ENCODE results near the gene LCN10. TPM values are rescaled to one million over a fixed set of nuclear protein-coding genes. Genes with fewer than 3 reads are reported as not detected.

LCN10 gene
- total RNA-seq, 1 experiment from 2014 or later, result 1.5 TPM

DNA sequence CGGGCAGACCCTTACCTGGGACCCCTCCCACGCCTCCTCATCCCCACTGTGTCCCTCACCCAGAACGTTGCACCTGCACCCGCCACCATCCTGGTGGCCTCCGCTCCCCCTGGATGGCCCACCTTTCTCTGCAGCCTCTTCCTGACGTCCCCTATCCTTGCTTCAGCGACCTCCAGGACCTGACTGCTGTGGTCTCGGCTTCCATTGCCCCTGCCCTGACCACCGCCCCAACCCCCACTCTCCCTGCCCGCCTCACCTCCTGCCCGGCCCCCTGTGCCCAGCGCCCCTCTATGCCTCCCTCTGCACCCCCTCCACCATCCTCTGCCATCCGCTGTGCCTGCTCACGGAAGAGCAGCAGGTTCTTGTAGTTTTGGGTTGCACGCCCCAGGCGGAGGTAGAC, 2.2 kb downstream of the LCN10 start:
- Mint-ChIP-seq H3K27ac (no peak overlapping the region), H3K4me3 (no peak overlapping the region), H3K4me1 (peaks cover 0 to 16% of the 10 kb centered on the region in 2 experiments; a peak in 1 of 4 replicates), H3K36me3 (ENCODE audit: insufficient read depth in 1 of 3, low read depth in 3 of 3) (no peaks in the 10 kb centered on the region), H3K9me3 (no peaks in the 10 kb centered on the region), H3K27me3 (ENCODE audit: low read depth) (peaks cover 7% of the 10 kb centered on the region)
- no peak overlapping the region for H3K9ac ChIP-seq (ENCODE audit: extremely low read depth, insufficient read length, low read length)
- no peak overlapping the region for H3K14ac ChIP-seq (ENCODE audit: insufficient read depth, low read length)
- no peak for DNase-seq
- no peak overlapping the region for H3K56ac ChIP-seq (ENCODE audit: insufficient read length, low read depth, low read length)
- H3K4ac ChIP-seq (ENCODE audit: low read depth, low read length), result no peak overlapping the region
- H3K18ac ChIP-seq (ENCODE audit: insufficient read length, low read depth, low read length), result no peak overlapping the region
- no peak overlapping the region for H2AFZ ChIP-seq (ENCODE audit: low read length)
- no peak overlapping the region for H2BK5ac ChIP-seq (ENCODE audit: insufficient read length, low read length)
- H4K5ac ChIP-seq (ENCODE audit: insufficient read length, low read depth, low read length), result no peak overlapping the region
- no peak for TF ChIP-seq CTCF (conservative IDR thresholded peaks at IDR 0.05)
- H2BK12ac ChIP-seq (ENCODE audit: insufficient read length, low read depth, low read length), result no peak overlapping the region
- no peaks in the 10 kb centered on the region for H3K79me2 ChIP-seq (ENCODE audit: insufficient read depth, low read length)
- H3K23me2 ChIP-seq (ENCODE audit: insufficient read length, low read depth, low read length, poor library complexity, severe bottlenecking), result no peaks in the 10 kb centered on the region
- no peaks in the 10 kb centered on the region for H3K4me1 ChIP-seq (ENCODE audit: insufficient read depth, low read length)
- H4K8ac ChIP-seq (replicated peaks; ENCODE audit: insufficient read length, low read depth, low read length), result no peak overlapping the region
- no peaks in the 10 kb centered on the region for H4K20me1 ChIP-seq (ENCODE audit: control insufficient read depth, insufficient read depth, insufficient read length)
- H2BK120ac ChIP-seq (ENCODE audit: low read depth, low read length, poor library complexity, severe bottlenecking), result no peak overlapping the region
- no peak overlapping the region for H2AK5ac ChIP-seq (ENCODE audit: insufficient read length, low read length)
- no peaks in the 10 kb centered on the region for H3K79me1 ChIP-seq (ENCODE audit: insufficient read depth, low read depth, low read length, poor library complexity, severe bottlenecking)
- no peak overlapping the region for H3K27ac ChIP-seq (ENCODE audit: insufficient read length, low read depth, low read length)
- no peaks in the 10 kb centered on the region for H3K9me3 ChIP-seq (ENCODE audit: control insufficient read depth, low read depth, low read length)
- no peak overlapping the region for H4K91ac ChIP-seq (ENCODE audit: insufficient read length, low read depth, low read length)
- H3K23ac ChIP-seq (ENCODE audit: insufficient read length, low read depth, low read length), result no peak overlapping the region
- no peak overlapping the region for H3T11ph ChIP-seq (ENCODE audit: low read length)
- H3K27me3 ChIP-seq (ENCODE audit: insufficient read depth, low read length), result no peaks in the 10 kb centered on the region
- H2BK20ac ChIP-seq (ENCODE audit: low read depth, low read length, poor library complexity, severe bottlenecking), result no peak overlapping the region
- WGBS (ENCODE audit: extremely low coverage, insufficient read length, low lambda C conversion rate), result no CpG with 5 or more reads among the region's 16 CpGs
- no peak overlapping the region for H3K4me2 ChIP-seq (ENCODE audit: insufficient read depth, insufficient read length, low read length)
- no peak overlapping the region for H2BK15ac ChIP-seq (ENCODE audit: low read depth, low read length)
